ENCODE measurements around the gene HOXA6. TPM values are rescaled to one million over a fixed set of nuclear protein-coding genes. Genes with fewer than 3 reads are reported as not detected.

The HOXA6 gene
- polyA plus RNA-seq, 2 of the 4 experiments (the other 2 are of a cell fraction) = 0.90 to 2.1 TPM

DNA sequence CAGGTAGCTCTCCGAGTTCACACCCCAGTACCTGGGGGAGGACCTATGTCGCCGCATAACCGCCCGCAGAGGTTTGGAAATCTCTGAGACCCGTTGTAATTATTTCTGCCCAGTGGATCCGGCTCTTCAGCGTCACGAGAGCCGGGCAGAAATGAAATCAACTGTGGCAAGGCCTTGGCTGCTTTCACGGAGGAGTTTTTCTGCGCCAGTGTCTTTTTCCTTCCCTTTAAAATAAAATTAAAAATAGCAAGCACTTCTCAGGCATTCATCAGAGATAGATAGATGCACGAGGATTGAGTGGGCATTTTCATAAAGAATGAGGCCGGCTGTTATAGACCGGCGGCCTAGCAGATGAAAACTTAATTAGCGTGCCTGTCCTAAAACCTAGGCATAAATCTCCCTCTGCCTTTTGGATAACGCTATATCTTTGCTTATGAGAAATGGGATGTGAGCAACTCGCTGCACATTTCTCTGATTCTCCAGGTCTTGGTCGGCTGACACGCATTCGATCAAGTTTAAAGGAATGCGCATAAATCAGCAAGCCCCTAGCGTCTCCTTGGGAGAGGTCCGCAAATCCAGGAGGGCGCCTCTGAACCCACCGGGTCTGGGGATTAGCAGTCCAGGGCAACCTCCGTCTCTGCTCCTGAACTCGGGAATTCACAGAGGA, 45.9 kb upstream of the HOXA6 start (continued):
- TF ChIP-seq, protein P1, sequence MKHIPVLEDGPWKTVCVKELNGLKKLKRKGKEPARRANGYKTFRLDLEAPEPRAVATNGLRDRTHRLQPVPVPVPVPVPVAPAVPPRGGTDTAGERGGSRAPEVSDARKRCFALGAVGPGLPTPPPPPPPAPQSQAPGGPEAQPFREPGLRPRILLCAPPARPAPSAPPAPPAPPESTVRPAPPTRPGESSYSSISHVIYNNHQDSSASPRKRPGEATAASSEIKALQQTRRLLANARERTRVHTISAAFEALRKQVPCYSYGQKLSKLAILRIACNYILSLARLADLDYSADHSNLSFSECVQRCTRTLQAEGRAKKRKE (CRISPR knock-in tag; IDR thresholded peaks at IDR 0.05; ENCODE audit: low read depth) = no peak
- TF ChIP-seq CBX2 (IDR thresholded peaks at IDR 0.05; ENCODE audit: borderline replicate concordance, low read depth) (no peak), NFE2L2 (conservative IDR thresholded peaks at IDR 0.05; ENCODE audit: low read length) (no peak), RAD21 (conservative IDR thresholded peaks at IDR 0.05 in 1 of 2, IDR thresholded peaks at IDR 0.05 in 1 of 2) (no peak), PHF8 (IDR thresholded peaks at IDR 0.05; ENCODE audit: borderline replicate concordance, low read depth) (no peak)

DNA sequence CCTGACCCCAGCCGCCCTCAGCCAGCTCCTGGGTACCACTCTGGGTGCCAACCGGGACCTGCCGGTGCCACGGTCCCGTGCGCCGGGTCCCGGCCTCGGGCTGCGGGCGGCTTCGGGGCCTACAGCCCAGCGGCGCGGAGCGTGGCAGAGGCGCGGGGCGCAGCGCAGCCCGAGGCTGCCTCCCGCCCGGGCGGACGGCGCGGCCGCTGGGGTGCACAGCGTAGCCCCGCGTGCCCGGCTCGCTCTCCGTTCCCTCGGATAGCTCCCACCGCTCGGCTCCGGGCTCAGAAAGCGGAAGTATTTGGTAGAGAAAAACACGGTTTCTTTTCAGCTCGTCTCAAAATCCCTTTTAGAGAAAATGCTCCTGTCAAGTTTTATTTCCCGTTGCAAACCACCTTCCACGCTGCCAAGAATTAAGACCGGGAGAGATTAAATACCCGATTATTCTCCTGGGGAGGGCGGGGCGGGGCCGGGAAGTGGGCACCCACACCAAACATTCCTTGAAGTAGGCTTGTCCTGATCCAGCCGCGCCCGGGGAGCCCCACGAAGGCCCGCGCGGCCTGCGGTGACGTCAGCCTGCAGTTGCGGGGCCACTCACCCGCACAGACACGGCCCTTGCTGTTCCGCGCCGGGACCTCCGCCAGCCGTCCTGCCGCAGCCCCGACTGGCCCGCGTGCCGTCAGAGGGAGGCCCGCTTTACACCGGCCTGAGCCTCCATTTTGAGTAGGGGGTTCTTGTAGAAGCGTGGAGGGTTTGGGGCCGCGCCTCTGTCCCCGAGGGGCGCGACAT, 45.2 kb upstream of the HOXA6 start:
- ChIA-PET POLR2A (interaction anchor here (0.7 kb wide), 1 partner anchor 9 kb away, joined by 4 read pairs; no protein-coding TSS in a partner anchor), CTCF (interaction anchor here (0.6 to 4.8 kb wide), 5 partner anchors 13 to 903 kb away, joined by 3 to 58 read pairs (median 15); no protein-coding TSS in a partner anchor)
- WGBS (ENCODE audit: missing lambda C conversion rate) = 94% methylated on average over 58 of the region's 78 CpGs
- Histone ChIP-seq H3K4me1 (no peaks in the 10 kb centered on the region), H3K4me3 (no peak overlapping the region), H3K27ac (no peak overlapping the region), H3K4me2 (no peak overlapping the region), H3K9me3 (no peaks in the 10 kb centered on the region)
- no peak for FAIRE-seq
- TF ChIP-seq NR3C1 (IDR thresholded peaks at IDR 0.05) (no peak), KDM1A (IDR thresholded peaks at IDR 0.05; ENCODE audit: low read depth) (no peak), GATA3 (IDR thresholded peaks at IDR 0.05; ENCODE audit: borderline replicate concordance) (no peak), EP300 (IDR thresholded peaks at IDR 0.05) (no peak), KDM5A (IDR thresholded peaks at IDR 0.05) (no peak), ZC3H11A (IDR thresholded peaks at IDR 0.05) (no peak), RARB (CRISPR knock-in tag; IDR thresholded peaks at IDR 0.05) (no peak), RCOR1 (IDR thresholded peaks at IDR 0.05; ENCODE audit: low read depth, low read length) (no peak), HOXB13 (CRISPR knock-in tag; IDR thresholded peaks at IDR 0.05; ENCODE audit: low read depth) (no peak), JUNB (IDR thresholded peaks at IDR 0.05) (no peak), CBX2 (IDR thresholded peaks at IDR 0.05; ENCODE audit: borderline replicate concordance, low read depth) (no peak), NFE2L2 (conservative IDR thresholded peaks at IDR 0.05; ENCODE audit: low read length) (no peak), FOSL2 (IDR thresholded peaks at IDR 0.05) (no peak), FOSL2 (CRISPR knock-in tag; IDR thresholded peaks at IDR 0.05) (no peak), JUN (IDR thresholded peaks at IDR 0.05) (no peak)
- TF ChIP-seq, protein P2, sequence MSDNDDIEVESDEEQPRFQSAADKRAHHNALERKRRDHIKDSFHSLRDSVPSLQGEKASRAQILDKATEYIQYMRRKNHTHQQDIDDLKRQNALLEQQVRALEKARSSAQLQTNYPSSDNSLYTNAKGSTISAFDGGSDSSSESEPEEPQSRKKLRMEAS (IDR thresholded peaks at IDR 0.05) = no peak
- TF ChIP-seq, protein P3, sequence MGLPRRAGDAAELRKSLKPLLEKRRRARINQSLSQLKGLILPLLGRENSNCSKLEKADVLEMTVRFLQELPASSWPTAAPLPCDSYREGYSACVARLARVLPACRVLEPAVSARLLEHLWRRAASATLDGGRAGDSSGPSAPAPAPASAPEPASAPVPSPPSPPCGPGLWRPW (IDR thresholded peaks at IDR 0.05) = no peak
- TF ChIP-seq, protein P4, sequence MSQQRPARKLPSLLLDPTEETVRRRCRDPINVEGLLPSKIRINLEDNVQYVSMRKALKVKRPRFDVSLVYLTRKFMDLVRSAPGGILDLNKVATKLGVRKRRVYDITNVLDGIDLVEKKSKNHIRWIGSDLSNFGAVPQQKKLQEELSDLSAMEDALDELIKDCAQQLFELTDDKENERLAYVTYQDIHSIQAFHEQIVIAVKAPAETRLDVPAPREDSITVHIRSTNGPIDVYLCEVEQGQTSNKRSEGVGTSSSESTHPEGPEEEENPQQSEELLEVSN (IDR thresholded peaks at IDR 0.05; ENCODE audit: borderline replicate concordance, low read depth) = no peak
- TF ChIP-seq, protein P5, sequence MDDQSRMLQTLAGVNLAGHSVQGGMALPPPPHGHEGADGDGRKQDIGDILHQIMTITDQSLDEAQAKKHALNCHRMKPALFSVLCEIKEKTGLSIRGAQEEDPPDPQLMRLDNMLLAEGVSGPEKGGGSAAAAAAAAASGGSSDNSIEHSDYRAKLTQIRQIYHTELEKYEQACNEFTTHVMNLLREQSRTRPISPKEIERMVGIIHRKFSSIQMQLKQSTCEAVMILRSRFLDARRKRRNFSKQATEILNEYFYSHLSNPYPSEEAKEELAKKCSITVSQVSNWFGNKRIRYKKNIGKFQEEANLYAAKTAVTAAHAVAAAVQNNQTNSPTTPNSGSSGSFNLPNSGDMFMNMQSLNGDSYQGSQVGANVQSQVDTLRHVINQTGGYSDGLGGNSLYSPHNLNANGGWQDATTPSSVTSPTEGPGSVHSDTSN (IDR thresholded peaks at IDR 0.05) = no peak
- TF ChIP-seq, protein P6, sequence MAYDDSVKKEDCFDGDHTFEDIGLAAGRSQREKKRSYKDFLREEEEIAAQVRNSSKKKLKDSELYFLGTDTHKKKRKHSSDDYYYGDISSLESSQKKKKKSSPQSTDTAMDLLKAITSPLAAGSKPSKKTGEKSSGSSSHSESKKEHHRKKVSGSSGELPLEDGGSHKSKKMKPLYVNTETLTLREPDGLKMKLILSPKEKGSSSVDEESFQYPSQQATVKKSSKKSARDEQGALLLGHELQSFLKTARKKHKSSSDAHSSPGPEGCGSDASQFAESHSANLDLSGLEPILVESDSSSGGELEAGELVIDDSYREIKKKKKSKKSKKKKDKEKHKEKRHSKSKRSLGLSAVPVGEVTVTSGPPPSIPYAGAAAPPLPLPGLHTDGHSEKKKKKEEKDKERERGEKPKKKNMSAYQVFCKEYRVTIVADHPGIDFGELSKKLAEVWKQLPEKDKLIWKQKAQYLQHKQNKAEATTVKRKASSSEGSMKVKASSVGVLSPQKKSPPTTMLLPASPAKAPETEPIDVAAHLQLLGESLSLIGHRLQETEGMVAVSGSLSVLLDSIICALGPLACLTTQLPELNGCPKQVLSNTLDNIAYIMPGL (CRISPR knock-in tag; IDR thresholded peaks at IDR 0.05; ENCODE audit: borderline replicate concordance) = no peak
- ATAC-seq = no peak
- DNase-seq (ENCODE audit: low read depth in 1 of 2, low spot score in 1 of 2) = no peak
